ENCODE results near the gene POLR3A. TPM values are rescaled to one million over a fixed set of nuclear protein-coding genes. Genes with fewer than 3 reads are reported as not detected.

Gene POLR3A
- total RNA-seq, 1 experiment from 2014 or later = 38.0 TPM

DNA sequence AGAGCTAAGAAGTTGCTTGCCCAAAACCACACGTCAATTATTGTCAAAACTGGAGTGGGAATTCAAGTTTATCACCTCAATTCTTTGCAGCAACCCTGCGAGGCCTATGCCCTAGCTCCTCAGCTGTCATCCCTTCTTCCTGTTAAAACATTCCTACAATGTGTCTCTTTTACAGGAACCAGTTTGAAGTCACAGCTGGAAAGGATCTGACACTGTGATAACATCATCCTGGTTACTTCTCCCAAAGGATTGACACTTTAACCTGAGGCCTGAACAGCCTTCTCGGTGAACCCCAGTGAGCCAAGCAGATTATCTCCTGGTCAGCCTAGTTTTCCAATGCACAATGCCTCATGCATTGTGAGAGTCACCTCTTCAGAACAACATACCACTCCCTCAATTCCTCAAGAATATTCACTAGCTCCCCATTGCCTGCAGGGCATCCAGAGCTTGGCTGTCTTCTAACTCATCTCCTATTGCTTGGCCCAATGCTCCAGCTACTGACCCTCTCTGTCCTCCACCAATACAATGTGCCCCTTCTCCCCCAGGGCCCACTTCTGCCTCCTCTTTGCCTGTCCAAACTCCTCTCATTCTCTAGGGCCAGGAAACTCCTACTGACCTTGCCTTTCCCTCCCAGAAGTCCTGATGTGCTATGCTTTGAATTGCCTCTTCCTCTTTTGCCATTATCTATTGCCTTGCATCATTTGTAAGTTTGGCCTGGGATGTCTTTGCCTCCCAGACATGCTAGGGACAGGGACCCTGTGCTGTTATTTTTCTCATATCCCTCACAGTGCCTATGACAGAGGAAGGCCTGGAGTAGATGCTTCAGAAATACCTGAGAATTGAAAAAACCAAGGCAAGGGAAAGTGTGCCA lies 92.4 kb downstream of the POLR3A start:
- H3K27me3 ChIP-seq (ENCODE audit: insufficient read depth, low read length) = no peaks in the 10 kb centered on the region
- H2BK12ac ChIP-seq (ENCODE audit: insufficient read length, low read depth, low read length) = no peak overlapping the region
- no peaks in the 10 kb centered on the region for H3K79me2 ChIP-seq (ENCODE audit: insufficient read depth, low read length)
- H4K91ac ChIP-seq (ENCODE audit: insufficient read length, low read depth, low read length) = no peak overlapping the region
- H3K9me3 ChIP-seq (ENCODE audit: control insufficient read depth, low read depth, low read length) = no peaks in the 10 kb centered on the region
- Mint-ChIP-seq H3K4me1 (peaks cover 18 to 28% of the 10 kb centered on the region in 2 experiments), H3K27ac (peak overlapping the region in 1 of 3 experiments; percentile 6; a peak in 1 of 7 replicates), H3K9me3 (no peaks in the 10 kb centered on the region; a peak in 1 of 5 replicates), H3K4me3 (no peak overlapping the region), H3K36me3 (ENCODE audit: insufficient read depth in 1 of 3, low read depth in 3 of 3) (no peaks in the 10 kb centered on the region; a peak in 1 of 7 replicates), H3K27me3 (ENCODE audit: low read depth) (peaks cover 1% of the 10 kb centered on the region)
- no peak overlapping the region for H3K56ac ChIP-seq (ENCODE audit: insufficient read length, low read depth, low read length)
- H3T11ph ChIP-seq (ENCODE audit: low read length) = no peak overlapping the region
- no peak overlapping the region for H2BK120ac ChIP-seq (ENCODE audit: low read depth, low read length, poor library complexity, severe bottlenecking)
- H3K23ac ChIP-seq (ENCODE audit: insufficient read length, low read depth, low read length) = no peak overlapping the region
- TF ChIP-seq, protein P1, sequence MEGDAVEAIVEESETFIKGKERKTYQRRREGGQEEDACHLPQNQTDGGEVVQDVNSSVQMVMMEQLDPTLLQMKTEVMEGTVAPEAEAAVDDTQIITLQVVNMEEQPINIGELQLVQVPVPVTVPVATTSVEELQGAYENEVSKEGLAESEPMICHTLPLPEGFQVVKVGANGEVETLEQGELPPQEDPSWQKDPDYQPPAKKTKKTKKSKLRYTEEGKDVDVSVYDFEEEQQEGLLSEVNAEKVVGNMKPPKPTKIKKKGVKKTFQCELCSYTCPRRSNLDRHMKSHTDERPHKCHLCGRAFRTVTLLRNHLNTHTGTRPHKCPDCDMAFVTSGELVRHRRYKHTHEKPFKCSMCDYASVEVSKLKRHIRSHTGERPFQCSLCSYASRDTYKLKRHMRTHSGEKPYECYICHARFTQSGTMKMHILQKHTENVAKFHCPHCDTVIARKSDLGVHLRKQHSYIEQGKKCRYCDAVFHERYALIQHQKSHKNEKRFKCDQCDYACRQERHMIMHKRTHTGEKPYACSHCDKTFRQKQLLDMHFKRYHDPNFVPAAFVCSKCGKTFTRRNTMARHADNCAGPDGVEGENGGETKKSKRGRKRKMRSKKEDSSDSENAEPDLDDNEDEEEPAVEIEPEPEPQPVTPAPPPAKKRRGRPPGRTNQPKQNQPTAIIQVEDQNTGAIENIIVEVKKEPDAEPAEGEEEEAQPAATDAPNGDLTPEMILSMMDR (conservative IDR thresholded peaks at IDR 0.05) = no peak
- no peak overlapping the region for H2AK5ac ChIP-seq (ENCODE audit: insufficient read length, low read length)
- no peak overlapping the region for H3K4me2 ChIP-seq (ENCODE audit: insufficient read depth, insufficient read length, low read length)
- H3K14ac ChIP-seq (ENCODE audit: insufficient read depth, low read length) = no peak overlapping the region
- H2BK20ac ChIP-seq (ENCODE audit: low read depth, low read length, poor library complexity, severe bottlenecking) = no peak overlapping the region
- no peak overlapping the region for H4K8ac ChIP-seq (replicated peaks; ENCODE audit: insufficient read length, low read depth, low read length)
- H2BK15ac ChIP-seq (ENCODE audit: low read depth, low read length) = no peak overlapping the region
- H3K18ac ChIP-seq (ENCODE audit: insufficient read length, low read depth, low read length) = no peak overlapping the region
- H3K23me2 ChIP-seq (ENCODE audit: insufficient read length, low read depth, low read length, poor library complexity, severe bottlenecking) = no peaks in the 10 kb centered on the region
- H3K9ac ChIP-seq (ENCODE audit: extremely low read depth, insufficient read length, low read length) = no peak overlapping the region
- no peak overlapping the region for H4K5ac ChIP-seq (ENCODE audit: insufficient read length, low read depth, low read length)
- no peak overlapping the region for H2BK5ac ChIP-seq (ENCODE audit: insufficient read length, low read length)
- WGBS (ENCODE audit: extremely low coverage, insufficient read length, low lambda C conversion rate) = no CpG with 5 or more reads among the region's 3 CpGs
- H3K4ac ChIP-seq (ENCODE audit: low read depth, low read length) = no peak overlapping the region
- H3K27ac ChIP-seq (ENCODE audit: insufficient read length, low read depth, low read length) = no peak overlapping the region
- H3K4me1 ChIP-seq (ENCODE audit: insufficient read depth, low read length) = peaks cover 2% of the 10 kb centered on the region; the same call in 1 of the 2 replicates
- H4K20me1 ChIP-seq (ENCODE audit: control insufficient read depth, insufficient read depth, insufficient read length) = no peaks in the 10 kb centered on the region
- H2AFZ ChIP-seq (ENCODE audit: low read length) = no peak overlapping the region
- no peak for DNase-seq
- H3K79me1 ChIP-seq (ENCODE audit: insufficient read depth, low read depth, low read length, poor library complexity, severe bottlenecking) = no peaks in the 10 kb centered on the region
